A549 (cell line): ENCODE data around the gene BATF. TPM values are rescaled to one million over a fixed set of nuclear protein-coding genes. Genes with fewer than 3 reads are reported as not detected.

Experiments
- ATAC-seq, 2 experiments: fragments of 200-7000 bp in 1 of 2; fragments of >200 bp in 1 of 2; cut with Nextera tagmentation in 1 of 2; cut with Tn5 transposase in 1 of 2; 3 replicates each; pipeline versions ENCODE4 v1.8.0 to v1.9.1; 2018 to 2020; ENCODE audit warnings: mild to moderate bottlenecking in 1 of 2, moderate library complexity in 1 of 2
- CTCF ChIA-PET: fragments of 300-600 bp; sonication (Branson Sonifier 250); formaldehyde crosslinking; extraction: SDS; loops from one replicate; lab custom pipeline; 2021; ENCODE audit warnings: antibody characterized with exemption, inconsistent platforms; lab: Yijun Ruan, JAX
- POLR2A ChIA-PET: fragments of 350-600 bp; formaldehyde crosslinking; extraction: SDS; loops from one replicate; lab custom pipeline; 2021; ENCODE audit warnings: antibody characterized with exemption, inconsistent platforms; lab: Yijun Ruan, JAX
- DNase-seq, 2 experiments: peaks; one replicate each; pipeline versions ENCODE4 v3.0.0 to v3.0.0-alpha.2; 2011 to 2016; ENCODE audit warnings: low read depth in 1 of 2, low spot score in 1 of 2
- FAIRE-seq: peaks from 2 replicates; lab custom pipeline; 2011; peaks lifted over from hg19 to GRCh38; lab: Jason Lieb, UNC
- H3K27ac ChIP-seq, 2 experiments: fragments of >200 bp; sonication (Bioruptor Twin); formaldehyde crosslinking; 3 replicates each; pipeline ENCODE4 v1.5.1; 2016 to 2017
- H3K4me1 ChIP-seq: fragments of >200 bp; sonication (Bioruptor Twin); formaldehyde crosslinking; 3 replicates; pipeline ENCODE4 v1.6.1; 2016
- H3K4me2 ChIP-seq: fragments of >200 bp; sonication (Bioruptor Twin); formaldehyde crosslinking; 3 replicates; pipeline ENCODE4 v1.6.1; 2016
- H3K4me3 ChIP-seq: fragments of >200 bp; sonication (Bioruptor Twin); formaldehyde crosslinking; 3 replicates; pipeline ENCODE4 v1.5.1; 2016
- H3K9me3 ChIP-seq: fragments of >200 bp; sonication (Bioruptor Twin); formaldehyde crosslinking; 3 replicates; pipeline ENCODE4 v1.6.1; 2016
- CBX2 ChIP-seq: fragments of 200-600 bp; sonication (generic); IDR thresholded peaks from 2 replicates; pipeline ENCODE4 v1.6.1; 2016; ENCODE audit warnings: low read depth, mild to moderate bottlenecking, borderline replicate concordance
- CEBPB ChIP-seq, 2 experiments: fragments of >200 bp in 1 of 2; sonication (Bioruptor Twin) in 1 of 2; formaldehyde crosslinking in 1 of 2; IDR thresholded peaks; 2 replicates each; pipeline ENCODE4 v1.6.1; 2012 to 2016
- CHD4 ChIP-seq: fragments of 200-600 bp; sonication (generic); IDR thresholded peaks from 2 replicates; pipeline ENCODE4 v1.6.1; 2016; ENCODE audit warnings: antibody characterized with exemption, mild to moderate bottlenecking, borderline replicate concordance
- CTCF ChIP-seq: fragments of >200 bp; sonication (Bioruptor Twin); formaldehyde crosslinking; IDR thresholded peaks from 3 replicates; pipeline ENCODE4 v1.5.1; 2016
- EP300 ChIP-seq, 2 experiments: fragments of >200 bp; sonication (Bioruptor Twin); formaldehyde crosslinking; IDR thresholded peaks; 2 replicates in 1 of 2; 3 replicates in 1 of 2; pipeline ENCODE4 v1.6.1; 2016 to 2017
- ESRRA ChIP-seq: fragments of 150-350 bp; IDR thresholded peaks from 2 replicates; pipeline ENCODE4 v1.6.1; 2014; ENCODE audit warnings: mild to moderate bottlenecking, low read length, borderline replicate concordance
- FOSL2 ChIP-seq, 2 experiments: fragments of 450-650 bp in 1 of 2; fragments of >200 bp in 1 of 2; sonication (Bioruptor Twin) in 1 of 2; formaldehyde crosslinking; IDR thresholded peaks; 2 replicates each; pipeline versions ENCODE4 v1.5.0 to v1.6.1; 2016 to 2020; ENCODE audit warnings: mild to moderate bottlenecking in 1 of 2, moderate library complexity in 1 of 2
- HOXB13 ChIP-seq: fragments of 250-450 bp; sonication (Bioruptor Pico); IDR thresholded peaks from 2 replicates; pipeline ENCODE4 v1.5.0; 2020; ENCODE audit warnings: low read depth, mild to moderate bottlenecking, moderate library complexity
- JUN ChIP-seq, 2 experiments: fragments of >200 bp; sonication (Bioruptor Twin); formaldehyde crosslinking; IDR thresholded peaks; 2 replicates in 1 of 2; 3 replicates in 1 of 2; pipeline ENCODE4 v1.6.1; 2016 to 2017
- JUNB ChIP-seq: fragments of >200 bp; sonication (Bioruptor Twin); formaldehyde crosslinking; IDR thresholded peaks from 2 replicates; pipeline ENCODE4 v1.6.1; 2016
- KDM5A ChIP-seq: fragments of 200-600 bp; sonication (generic); IDR thresholded peaks from 2 replicates; pipeline ENCODE4 v1.6.1; 2016; ENCODE audit warnings: antibody characterized with exemption, mild to moderate bottlenecking
- PHF8 ChIP-seq: fragments of 200-600 bp; sonication (generic); IDR thresholded peaks from 2 replicates; pipeline ENCODE4 v1.6.1; 2016; ENCODE audit warnings: low read depth, mild to moderate bottlenecking, antibody characterized with exemption, moderate library complexity, borderline replicate concordance
- POLR2A ChIP-seq: IDR thresholded peaks from 2 replicates; pipeline ENCODE4 v1.6.1; 2012; ENCODE audit warnings: mild to moderate bottlenecking, low read length
- RAD21 ChIP-seq, 2 experiments: fragments of >200 bp in 1 of 2; sonication (Bioruptor Twin) in 1 of 2; formaldehyde crosslinking in 1 of 2; IDR thresholded peaks in 1 of 2; conservative IDR thresholded peaks in 1 of 2; 2 replicates in 1 of 2; 3 replicates in 1 of 2; pipeline ENCODE4 v1.6.1; 2012 to 2018; ENCODE audit warnings: inconsistent platforms in 1 of 2
- RNF2 ChIP-seq: fragments of 200-600 bp; sonication (generic); IDR thresholded peaks from 2 replicates; pipeline ENCODE4 v1.6.1; 2016; ENCODE audit warnings: low read depth, mild to moderate bottlenecking, antibody characterized with exemption, moderate library complexity, borderline replicate concordance
- SMC3 ChIP-seq: fragments of >200 bp; sonication (Bioruptor Twin); formaldehyde crosslinking; IDR thresholded peaks from 3 replicates; pipeline ENCODE4 v1.6.1; 2018; ENCODE audit warnings: inconsistent platforms
- ZC3H11A ChIP-seq: fragments of 450-650 bp; IDR thresholded peaks from 2 replicates; pipeline ENCODE4 v1.6.1; 2014; ENCODE audit warnings: antibody characterized with exemption, mild to moderate bottlenecking
- ZFP36 ChIP-seq: fragments of 450-650 bp; IDR thresholded peaks from 2 replicates; pipeline ENCODE4 v1.6.1; 2014; ENCODE audit warnings: borderline replicate concordance; ENCODE audit not compliant: partially characterized antibody
- WGBS: methylation state at CpG from one replicate; pipeline ENCODE4 v1.1.6; 2017; ENCODE audit errors: missing lambda C conversion rate; 5-methylcytosine and 5-hydroxymethylcytosine counted together
- polyA plus RNA-seq, 4 experiments: library from polyadenylated mRNA; depleted of rRNA in 3 of 4; stranded (reverse); fragments of >200 nt; fragmentation: RNase III in 1 of 4; extraction: RNeasy Plus Mini Kit Qiagen cat#74134 plus additional on column Dnase treatment in 1 of 4; gene quantifications; 2 replicates in 3 of 4; 3 replicates in 1 of 4; pipeline ENCODE4 v1.2.3, GENCODE V29; 2011 to 2017
- TF ChIP-seq, protein P1 (sequence below): fragments of >200 bp; sonication (Bioruptor Twin); formaldehyde crosslinking; IDR thresholded peaks from 3 replicates; pipeline ENCODE4 v1.6.1; 2016
- TF ChIP-seq, protein P2 (sequence below): fragments of 250-450 bp; sonication (Bioruptor Pico); IDR thresholded peaks from 2 replicates; pipeline ENCODE4 v1.5.0; 2020; ENCODE audit warnings: low read depth, mild to moderate bottlenecking, moderate library complexity
- TF ChIP-seq, protein P3 (sequence below): IDR thresholded peaks from 2 replicates; pipeline ENCODE4 v1.6.1; 2012; ENCODE audit warnings: low read depth, borderline replicate concordance
- TF ChIP-seq, protein P4 (sequence below): IDR thresholded peaks from 2 replicates; pipeline ENCODE4 v1.6.1; 2012

Gene BATF
- polyA plus RNA-seq, 2 of the 4 experiments (the other 2 are of a cell fraction), result not detected

DNA sequence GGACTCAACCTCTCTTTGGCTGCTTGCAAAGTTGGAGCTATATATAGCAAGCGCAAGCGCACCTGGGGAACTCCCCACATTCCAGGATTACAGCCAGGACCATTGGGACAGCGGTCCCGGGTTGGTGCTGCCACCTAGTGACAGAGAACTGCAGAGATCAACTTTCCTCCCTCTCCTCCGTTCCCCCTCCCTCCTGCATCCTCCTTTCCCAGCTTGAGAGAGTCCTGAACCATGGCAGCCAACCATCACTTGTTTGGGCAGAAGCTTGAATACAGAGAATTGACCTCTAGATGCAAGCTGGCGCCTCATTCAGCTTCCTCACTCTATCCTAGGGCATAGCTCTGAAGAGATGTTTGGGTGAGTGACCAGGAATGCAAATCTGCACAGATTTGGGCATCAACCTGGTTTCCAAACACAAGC, 38.8 kb downstream of the BATF start:
- WGBS, result 0% methylated on average over 6 of the region's 6 CpGs
- DNase-seq (peak; percentile 87 to 90), FAIRE-seq (no peak), ATAC-seq (peak; percentile 90 to 94)
- TF ChIP-seq EP300 (IDR thresholded peaks at IDR 0.05) (0 out of 5 replicates have a peak, but pooled peaks of 1 of the 2 experiments have one; percentile 24), CHD4 (no peak), SMC3 (peak; percentile 97), RAD21 (conservative IDR thresholded peaks at IDR 0.05 in 1 of 2, IDR thresholded peaks at IDR 0.05 in 1 of 2) (peak; percentile 97 to 98), CBX2 (no peak), CTCF (peak; percentile 93), JUN (IDR thresholded peaks at IDR 0.05) (0 out of 5 replicates have a peak, but pooled peaks of 1 of the 2 experiments have one; percentile 39), ZC3H11A (no peak), FOSL2 (IDR thresholded peaks at IDR 0.05) (no peak), FOSL2 (CRISPR knock-in tag; IDR thresholded peaks at IDR 0.05) (peak; percentile 2; the same call in 1 of the 2 replicates)
- TF ChIP-seq, protein P1, sequence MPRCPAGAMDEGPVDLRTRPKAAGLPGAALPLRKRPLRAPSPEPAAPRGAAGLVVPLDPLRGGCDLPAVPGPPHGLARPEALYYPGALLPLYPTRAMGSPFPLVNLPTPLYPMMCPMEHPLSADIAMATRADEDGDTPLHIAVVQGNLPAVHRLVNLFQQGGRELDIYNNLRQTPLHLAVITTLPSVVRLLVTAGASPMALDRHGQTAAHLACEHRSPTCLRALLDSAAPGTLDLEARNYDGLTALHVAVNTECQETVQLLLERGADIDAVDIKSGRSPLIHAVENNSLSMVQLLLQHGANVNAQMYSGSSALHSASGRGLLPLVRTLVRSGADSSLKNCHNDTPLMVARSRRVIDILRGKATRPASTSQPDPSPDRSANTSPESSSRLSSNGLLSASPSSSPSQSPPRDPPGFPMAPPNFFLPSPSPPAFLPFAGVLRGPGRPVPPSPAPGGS, result no peak
- ChIA-PET CTCF (interaction anchor here (0.6 to 6.4 kb wide), 84 partner anchors 8 to 456 kb away, joined by 3 to 197 read pairs (median 6); partner anchors contain the start of genes BATF, ERG28, FLVCR2 and JDP2), POLR2A (interaction anchor here (0.7 to 1.2 kb wide), 6 partner anchors 26 to 267 kb away, joined by 3 to 4 read pairs (median 4); partner anchors contain the start of genes ERG28, JDP2 and TTLL5)
- Histone ChIP-seq H3K27ac (peak overlapping the region; percentile 84 to 90), H3K9me3 (peaks cover 16% of the 10 kb centered on the region), H3K4me2 (peak overlapping the region; percentile 82), H3K4me3 (0 out of 3 replicates have a peak overlapping the region, but pooled peaks have one; percentile 9), H3K4me1 (peaks cover 27% of the 10 kb centered on the region)

DNA sequence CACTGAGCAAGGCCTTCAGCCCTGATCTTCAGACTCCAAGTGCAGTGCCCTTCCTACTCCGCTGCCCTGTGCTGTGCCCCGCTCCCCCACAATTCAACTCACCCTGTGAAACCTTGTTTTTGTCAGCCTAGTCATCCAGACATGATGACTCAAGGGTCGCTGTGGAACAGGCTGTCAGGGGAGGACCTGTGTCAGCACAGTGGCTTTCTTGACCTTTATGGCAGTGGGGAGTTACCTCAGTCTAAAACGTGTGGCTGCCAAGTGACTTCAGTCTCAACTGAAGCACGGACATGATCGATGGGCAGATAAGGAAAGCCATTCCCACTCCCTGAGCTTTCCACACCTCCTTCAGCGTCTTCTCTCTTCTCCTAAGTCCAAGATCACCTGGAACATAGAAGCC, 39.8 kb downstream of the BATF start:
- ChIA-PET CTCF (interaction anchor here (0.6 to 6.4 kb wide), 31 partner anchors 9 to 426 kb away, joined by 3 to 197 read pairs (median 11); partner anchors contain the start of gene FLVCR2), POLR2A (interaction anchor here (0.6 kb wide), 1 partner anchor 437 kb away, joined by 5 read pairs; no protein-coding TSS in a partner anchor)
- no peak for FAIRE-seq
- ATAC-seq, result no peak
- peaks cover 14% of the 10 kb centered on the region for H3K9me3 ChIP-seq
- TF ChIP-seq HOXB13 (CRISPR knock-in tag) (no peak), RNF2 (no peak), ZFP36 (no peak)
- TF ChIP-seq, protein P2, sequence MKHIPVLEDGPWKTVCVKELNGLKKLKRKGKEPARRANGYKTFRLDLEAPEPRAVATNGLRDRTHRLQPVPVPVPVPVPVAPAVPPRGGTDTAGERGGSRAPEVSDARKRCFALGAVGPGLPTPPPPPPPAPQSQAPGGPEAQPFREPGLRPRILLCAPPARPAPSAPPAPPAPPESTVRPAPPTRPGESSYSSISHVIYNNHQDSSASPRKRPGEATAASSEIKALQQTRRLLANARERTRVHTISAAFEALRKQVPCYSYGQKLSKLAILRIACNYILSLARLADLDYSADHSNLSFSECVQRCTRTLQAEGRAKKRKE (CRISPR knock-in tag), result no peak
- WGBS, result 28% methylated on average over 7 of the region's 7 CpGs
- no peak overlapping the region for H3K4me3 ChIP-seq
- H3K4me2 ChIP-seq, result no peak overlapping the region
- H3K27ac ChIP-seq, result peak overlapping the region; percentile 28 to 72; a peak in 4 of 6 replicates
- no peak for DNase-seq
- peaks cover 27% of the 10 kb centered on the region for H3K4me1 ChIP-seq

- DNase-seq (no peak), FAIRE-seq (no peak), ATAC-seq (no peak)
- TF ChIP-seq, protein P3, sequence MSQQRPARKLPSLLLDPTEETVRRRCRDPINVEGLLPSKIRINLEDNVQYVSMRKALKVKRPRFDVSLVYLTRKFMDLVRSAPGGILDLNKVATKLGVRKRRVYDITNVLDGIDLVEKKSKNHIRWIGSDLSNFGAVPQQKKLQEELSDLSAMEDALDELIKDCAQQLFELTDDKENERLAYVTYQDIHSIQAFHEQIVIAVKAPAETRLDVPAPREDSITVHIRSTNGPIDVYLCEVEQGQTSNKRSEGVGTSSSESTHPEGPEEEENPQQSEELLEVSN, result no peak
- no peak for TF ChIP-seq KDM5A
- TF ChIP-seq, protein P4, sequence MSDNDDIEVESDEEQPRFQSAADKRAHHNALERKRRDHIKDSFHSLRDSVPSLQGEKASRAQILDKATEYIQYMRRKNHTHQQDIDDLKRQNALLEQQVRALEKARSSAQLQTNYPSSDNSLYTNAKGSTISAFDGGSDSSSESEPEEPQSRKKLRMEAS, result no peak
- no peak for TF ChIP-seq CEBPB (IDR thresholded peaks at IDR 0.05)
- no peak for TF ChIP-seq PHF8
- TF ChIP-seq ESRRA, result no peak
- TF ChIP-seq POLR2A, result no peak
- no peak for TF ChIP-seq HOXB13 (CRISPR knock-in tag)
- TF ChIP-seq CTCF, result no peak
- no peak for TF ChIP-seq SMC3
- TF ChIP-seq ZC3H11A, result no peak
- no peak for TF ChIP-seq JUNB
- TF ChIP-seq, protein P1, result no peak
- H3K4me3 ChIP-seq, result no peak overlapping the region
- CTCF ChIA-PET, result interaction anchor here (0.6 to 6.4 kb wide), 15 partner anchors 10 to 305 kb away, joined by 3 to 197 read pairs (median 16); partner anchors contain the start of gene FLVCR2
- no peak overlapping the region for H3K4me2 ChIP-seq
- WGBS, result 45% methylated on average over 4 of the region's 4 CpGs
- H3K4me1 ChIP-seq, result peaks cover 27% of the 10 kb centered on the region
- H3K27ac ChIP-seq, result peak overlapping the region; percentile 28 to 72; a peak in 4 of 6 replicates
- H3K9me3 ChIP-seq, result peaks cover 10% of the 10 kb centered on the region; the same call in 2 of the 3 replicates
- POLR2A ChIA-PET, result no interaction called here
These were observed 40.2 kb downstream of the BATF start for GRCh38 chr14:75562489-75562888.
